ENCODE data around the gene KLRG1.

Gene KLRG1

DNA sequence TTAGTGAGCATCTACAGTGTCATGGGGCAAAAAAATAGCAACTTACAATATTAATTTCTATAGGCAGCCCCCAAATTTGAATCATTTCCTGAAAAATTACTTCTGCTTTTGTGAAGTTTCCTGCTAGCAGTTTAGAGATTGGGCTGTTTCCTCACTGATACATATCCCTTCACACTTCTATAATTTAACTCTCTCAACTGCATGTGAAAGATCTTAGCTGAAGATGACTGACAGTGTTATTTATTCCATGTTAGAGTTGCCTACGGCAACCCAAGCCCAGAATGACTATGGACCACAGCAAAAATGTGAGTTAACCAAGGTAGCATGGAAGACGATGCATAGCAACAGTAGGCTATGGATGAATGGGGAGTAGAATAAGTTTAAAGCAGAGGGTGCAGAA is at the start of gene KLRG1:
Gene KLRG1, plus strand, starts transcription at position 134 of the 400 bp plus-strand sequence. Its CDS starts 90 bp downstream, at position 224.
- TF ChIP-seq, protein P1, sequence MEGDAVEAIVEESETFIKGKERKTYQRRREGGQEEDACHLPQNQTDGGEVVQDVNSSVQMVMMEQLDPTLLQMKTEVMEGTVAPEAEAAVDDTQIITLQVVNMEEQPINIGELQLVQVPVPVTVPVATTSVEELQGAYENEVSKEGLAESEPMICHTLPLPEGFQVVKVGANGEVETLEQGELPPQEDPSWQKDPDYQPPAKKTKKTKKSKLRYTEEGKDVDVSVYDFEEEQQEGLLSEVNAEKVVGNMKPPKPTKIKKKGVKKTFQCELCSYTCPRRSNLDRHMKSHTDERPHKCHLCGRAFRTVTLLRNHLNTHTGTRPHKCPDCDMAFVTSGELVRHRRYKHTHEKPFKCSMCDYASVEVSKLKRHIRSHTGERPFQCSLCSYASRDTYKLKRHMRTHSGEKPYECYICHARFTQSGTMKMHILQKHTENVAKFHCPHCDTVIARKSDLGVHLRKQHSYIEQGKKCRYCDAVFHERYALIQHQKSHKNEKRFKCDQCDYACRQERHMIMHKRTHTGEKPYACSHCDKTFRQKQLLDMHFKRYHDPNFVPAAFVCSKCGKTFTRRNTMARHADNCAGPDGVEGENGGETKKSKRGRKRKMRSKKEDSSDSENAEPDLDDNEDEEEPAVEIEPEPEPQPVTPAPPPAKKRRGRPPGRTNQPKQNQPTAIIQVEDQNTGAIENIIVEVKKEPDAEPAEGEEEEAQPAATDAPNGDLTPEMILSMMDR (conservative IDR thresholded peaks at IDR 0.05; ENCODE audit: low read depth, low read length), result no peak
- DNase-seq (ENCODE audit: low read depth), result no peak
- no peak within 1 kb of the TSS for H3K4me3 ChIP-seq (ENCODE audit: low read length)

DNA sequence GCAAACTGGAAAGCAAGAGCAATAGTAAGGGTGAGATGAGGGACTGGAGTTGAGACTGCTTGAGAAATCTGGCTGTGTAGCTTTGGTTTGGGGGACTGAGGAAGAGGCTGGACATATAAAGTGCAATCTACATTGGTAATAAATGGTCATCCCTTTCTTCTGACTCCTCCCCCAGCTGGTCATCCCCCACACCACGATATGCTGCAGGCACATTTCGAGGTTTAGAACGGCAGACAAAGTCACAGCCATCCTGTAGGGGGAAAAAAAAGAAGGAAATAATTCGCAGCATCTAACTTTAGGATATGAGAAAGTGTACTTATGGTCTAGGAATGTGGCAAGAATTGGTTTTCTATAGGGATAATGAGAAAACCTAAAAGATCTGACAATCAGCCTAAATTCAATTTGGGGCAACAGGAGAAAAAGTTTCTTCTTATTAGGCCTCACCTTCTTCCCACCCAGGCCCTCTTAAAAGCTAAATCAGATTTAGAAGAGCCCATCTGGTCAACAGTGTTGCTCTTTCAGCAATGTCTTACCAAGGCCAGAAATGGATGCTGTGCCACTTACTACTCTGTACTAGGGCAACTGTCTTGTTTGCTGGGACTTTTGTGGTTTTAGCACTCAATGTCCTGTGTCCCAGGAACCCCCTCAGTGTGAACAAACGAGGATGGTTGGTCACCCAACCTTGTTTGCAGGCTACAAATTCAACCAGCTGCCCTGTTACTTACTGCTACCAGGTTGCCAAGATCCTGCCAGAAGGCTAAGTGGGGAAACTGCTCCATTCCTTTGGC is 47.5 kb upstream of the KLRG1 start:
- TF ChIP-seq, protein P1 (conservative IDR thresholded peaks at IDR 0.05; ENCODE audit: low read depth, low read length), result no peak
- no peak for DNase-seq (ENCODE audit: low read depth)

DNA sequence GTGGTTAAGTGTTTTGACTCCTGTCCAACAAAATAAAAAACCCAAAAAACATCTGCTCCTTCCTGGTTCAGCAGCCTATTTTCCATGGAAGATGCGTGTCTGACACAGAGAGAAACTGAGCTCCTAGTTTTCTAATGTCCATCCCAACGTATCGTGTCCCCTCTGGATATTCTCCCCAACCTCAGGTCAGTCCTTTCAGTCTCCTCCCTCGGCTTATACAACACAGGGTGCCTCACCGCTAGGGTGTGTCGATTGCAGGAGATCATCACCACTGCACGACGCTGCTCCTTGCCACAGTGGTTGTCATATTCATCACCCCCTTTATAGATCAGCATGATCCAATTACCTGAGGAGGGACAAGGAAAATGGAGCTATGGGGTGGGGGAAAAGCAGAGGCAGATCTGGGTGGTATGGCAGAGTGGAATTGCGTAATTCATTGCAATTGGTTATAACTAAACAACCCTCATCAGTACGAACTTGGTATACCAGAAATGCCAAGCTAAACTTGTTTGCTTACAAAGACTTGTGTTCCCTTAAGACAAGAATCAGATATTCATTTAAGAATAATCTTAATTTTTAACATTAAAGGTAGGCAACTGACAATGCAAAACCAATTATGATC is 45.7 kb upstream of the KLRG1 start:
- TF ChIP-seq, protein P1 (conservative IDR thresholded peaks at IDR 0.05; ENCODE audit: low read depth, low read length), result no peak
- no peak for DNase-seq (ENCODE audit: low read depth)
- H3K4me3 ChIP-seq (ENCODE audit: low read length), result no peak overlapping the region

More for the DNA sequence above, 47.5 kb upstream of the KLRG1 start:
- no peak overlapping the region for H3K4me3 ChIP-seq (ENCODE audit: low read length)

DNA sequence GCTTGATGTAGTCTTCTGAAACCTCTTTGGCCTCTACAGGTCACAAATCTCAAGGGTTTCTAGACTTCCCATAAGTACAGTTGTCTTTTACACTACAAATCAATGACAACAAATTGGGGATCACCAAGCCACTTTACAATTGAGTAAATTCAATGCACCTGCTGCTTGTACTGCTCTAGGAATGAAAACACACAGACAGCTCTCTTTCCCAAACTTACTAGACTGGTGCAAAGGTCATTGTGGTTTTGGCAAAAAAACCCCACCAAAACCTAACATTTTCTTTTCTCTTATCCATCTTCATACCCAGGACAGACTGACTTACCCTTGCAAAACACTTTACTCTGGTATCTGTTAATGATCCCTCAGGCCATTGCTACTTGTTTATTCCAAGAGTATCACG is 42.6 kb upstream of the KLRG1 start:
- TF ChIP-seq, protein P1 (conservative IDR thresholded peaks at IDR 0.05; ENCODE audit: low read depth, low read length), result no peak
- no peak for DNase-seq (ENCODE audit: low read depth)
- H3K4me3 ChIP-seq (ENCODE audit: low read length), result no peak overlapping the region

DNA sequence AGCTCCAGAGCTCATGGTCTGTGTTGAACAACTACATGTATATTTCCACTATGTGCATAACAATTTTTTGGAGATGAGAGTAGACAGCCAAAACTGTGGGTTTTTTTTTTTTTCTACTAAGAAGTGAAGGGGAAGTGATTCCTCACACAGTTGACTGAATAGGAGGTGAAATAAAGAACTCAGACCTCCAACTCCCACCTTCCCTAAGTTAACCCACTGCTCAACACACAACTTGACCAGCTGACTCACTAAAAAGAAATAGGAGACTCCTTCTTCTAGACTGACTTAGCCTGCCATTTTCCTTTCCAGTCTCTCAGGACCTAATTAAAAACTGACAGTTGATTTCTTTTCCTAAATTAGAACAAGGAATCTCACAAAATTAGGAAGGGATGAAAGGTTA is 41.6 kb upstream of the KLRG1 start:
- TF ChIP-seq, protein P1 (conservative IDR thresholded peaks at IDR 0.05; ENCODE audit: low read depth, low read length), result no peak
- DNase-seq (ENCODE audit: low read depth), result no peak
- H3K4me3 ChIP-seq (ENCODE audit: low read length), result peak overlapping the region; percentile 97

DNA sequence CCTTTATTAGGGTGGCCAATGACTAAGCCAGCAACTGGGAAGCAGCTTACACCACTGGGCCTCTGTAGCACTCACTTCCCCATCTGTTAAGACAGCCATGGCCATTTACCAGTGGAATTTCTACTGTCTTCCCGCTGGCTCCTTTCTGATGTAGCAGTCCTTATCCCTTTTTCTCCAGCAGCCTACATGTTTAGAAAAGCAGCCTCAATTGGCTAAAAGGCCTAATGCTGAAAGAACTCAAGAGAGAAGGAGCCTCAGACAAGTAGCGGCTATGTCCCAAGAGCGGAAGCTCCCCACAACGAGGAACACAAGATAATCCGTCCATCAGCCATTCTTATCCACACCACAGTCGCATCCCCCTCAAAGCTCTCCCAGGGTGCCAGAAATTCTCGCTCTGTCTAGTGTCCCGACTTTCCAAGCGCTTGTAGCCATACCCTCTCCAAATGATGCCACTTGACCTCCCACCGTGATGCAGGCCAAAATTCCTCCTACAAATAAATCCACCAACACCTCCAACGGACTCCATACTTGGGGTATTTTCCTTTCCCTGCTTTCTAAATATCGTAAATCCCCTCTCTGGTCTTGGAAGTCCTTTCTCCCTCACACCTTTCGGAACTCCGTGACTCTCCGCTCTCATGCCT is 40.5 kb upstream of the KLRG1 start:
- no peak for DNase-seq (ENCODE audit: low read depth)
- H3K4me3 ChIP-seq (ENCODE audit: low read length), result peak overlapping the region; percentile 97
- TF ChIP-seq, protein P1 (conservative IDR thresholded peaks at IDR 0.05; ENCODE audit: low read depth, low read length), result no peak

Measured in retinal pigment epithelial cell (primary cell).